ENCODE measurements around the gene GPRIN1.
A peak's percentile ranks its signal among the peaks of the same experiment; 100 is the strongest.

GPRIN1 gene

DNA sequence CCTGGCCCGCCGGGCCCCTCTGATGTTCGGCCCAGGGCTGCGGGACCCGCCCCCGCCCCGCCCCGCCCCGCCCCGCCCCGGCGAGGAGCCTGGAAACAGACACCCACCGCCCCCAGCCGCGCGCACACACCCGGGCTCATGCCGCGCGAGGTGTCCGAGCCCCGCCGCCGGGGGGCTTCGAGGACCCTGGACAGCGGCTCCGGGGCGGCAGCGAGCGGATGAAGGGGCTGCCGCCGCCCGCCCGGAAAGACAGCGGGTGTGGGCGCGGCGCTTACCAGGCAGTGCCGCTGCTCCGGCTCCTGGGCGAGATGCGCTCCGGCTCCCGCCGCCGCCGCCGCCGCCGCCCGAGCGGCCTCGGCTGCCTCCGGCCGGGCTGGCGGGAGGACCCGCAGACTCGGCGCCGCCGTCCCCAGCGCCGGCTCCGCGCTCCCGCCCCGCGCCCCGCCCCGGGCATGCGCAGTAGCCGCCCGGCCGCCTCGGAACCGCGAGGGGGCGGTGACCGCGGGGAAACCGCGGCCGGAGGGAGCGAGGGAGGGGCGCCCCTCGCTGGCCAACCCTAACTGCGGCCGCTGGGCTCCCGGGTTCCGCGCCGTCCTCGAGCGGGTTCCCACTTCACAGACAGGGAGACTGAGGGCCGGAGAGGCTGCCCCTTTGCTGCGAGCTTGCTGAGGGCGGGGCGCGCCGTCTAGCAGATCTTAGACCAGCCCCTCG is at the start of gene GPRIN1 (continued):
- TF ChIP-seq, protein P1, sequence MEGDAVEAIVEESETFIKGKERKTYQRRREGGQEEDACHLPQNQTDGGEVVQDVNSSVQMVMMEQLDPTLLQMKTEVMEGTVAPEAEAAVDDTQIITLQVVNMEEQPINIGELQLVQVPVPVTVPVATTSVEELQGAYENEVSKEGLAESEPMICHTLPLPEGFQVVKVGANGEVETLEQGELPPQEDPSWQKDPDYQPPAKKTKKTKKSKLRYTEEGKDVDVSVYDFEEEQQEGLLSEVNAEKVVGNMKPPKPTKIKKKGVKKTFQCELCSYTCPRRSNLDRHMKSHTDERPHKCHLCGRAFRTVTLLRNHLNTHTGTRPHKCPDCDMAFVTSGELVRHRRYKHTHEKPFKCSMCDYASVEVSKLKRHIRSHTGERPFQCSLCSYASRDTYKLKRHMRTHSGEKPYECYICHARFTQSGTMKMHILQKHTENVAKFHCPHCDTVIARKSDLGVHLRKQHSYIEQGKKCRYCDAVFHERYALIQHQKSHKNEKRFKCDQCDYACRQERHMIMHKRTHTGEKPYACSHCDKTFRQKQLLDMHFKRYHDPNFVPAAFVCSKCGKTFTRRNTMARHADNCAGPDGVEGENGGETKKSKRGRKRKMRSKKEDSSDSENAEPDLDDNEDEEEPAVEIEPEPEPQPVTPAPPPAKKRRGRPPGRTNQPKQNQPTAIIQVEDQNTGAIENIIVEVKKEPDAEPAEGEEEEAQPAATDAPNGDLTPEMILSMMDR (tag by site-specific recombination; IDR thresholded peaks at IDR 0.05), result peak; percentile 87
- no peak; the same call in 1 of the 2 replicates for TF ChIP-seq YY1 (tag by site-specific recombination; IDR thresholded peaks at IDR 0.05)
- TF ChIP-seq, protein P2, sequence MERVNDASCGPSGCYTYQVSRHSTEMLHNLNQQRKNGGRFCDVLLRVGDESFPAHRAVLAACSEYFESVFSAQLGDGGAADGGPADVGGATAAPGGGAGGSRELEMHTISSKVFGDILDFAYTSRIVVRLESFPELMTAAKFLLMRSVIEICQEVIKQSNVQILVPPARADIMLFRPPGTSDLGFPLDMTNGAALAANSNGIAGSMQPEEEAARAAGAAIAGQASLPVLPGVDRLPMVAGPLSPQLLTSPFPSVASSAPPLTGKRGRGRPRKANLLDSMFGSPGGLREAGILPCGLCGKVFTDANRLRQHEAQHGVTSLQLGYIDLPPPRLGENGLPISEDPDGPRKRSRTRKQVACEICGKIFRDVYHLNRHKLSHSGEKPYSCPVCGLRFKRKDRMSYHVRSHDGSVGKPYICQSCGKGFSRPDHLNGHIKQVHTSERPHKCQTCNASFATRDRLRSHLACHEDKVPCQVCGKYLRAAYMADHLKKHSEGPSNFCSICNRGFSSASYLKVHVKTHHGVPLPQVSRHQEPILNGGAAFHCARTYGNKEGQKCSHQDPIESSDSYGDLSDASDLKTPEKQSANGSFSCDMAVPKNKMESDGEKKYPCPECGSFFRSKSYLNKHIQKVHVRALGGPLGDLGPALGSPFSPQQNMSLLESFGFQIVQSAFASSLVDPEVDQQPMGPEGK (tag by site-specific recombination; IDR thresholded peaks at IDR 0.05), result peak; percentile 74
- TF ChIP-seq ZFP3 (tag by site-specific recombination; IDR thresholded peaks at IDR 0.05; ENCODE audit: low read depth), result no peak
- TF ChIP-seq ZNF112 (tag by site-specific recombination; IDR thresholded peaks at IDR 0.05), result no peak
- peak; percentile 81; the same call in 1 of the 2 replicates for TF ChIP-seq ZNF777 (tag by site-specific recombination; IDR thresholded peaks at IDR 0.05; ENCODE audit: borderline replicate concordance)
- no peak for TF ChIP-seq RBAK (tag by site-specific recombination; IDR thresholded peaks at IDR 0.05)
- no peak for TF ChIP-seq GLIS1 (tag by site-specific recombination; IDR thresholded peaks at IDR 0.05)
- TF ChIP-seq TRIM28 (IDR thresholded peaks at IDR 0.05; ENCODE audit: borderline replicate concordance, low read length), result no peak
- peak; percentile 74 for TF ChIP-seq SP7 (tag by site-specific recombination; IDR thresholded peaks at IDR 0.05)
- 0 out of 2 replicates have a peak, but pooled peaks have one; percentile 11 for TF ChIP-seq KLF10 (tag by site-specific recombination; IDR thresholded peaks at IDR 0.05)
- TF ChIP-seq, protein P3, sequence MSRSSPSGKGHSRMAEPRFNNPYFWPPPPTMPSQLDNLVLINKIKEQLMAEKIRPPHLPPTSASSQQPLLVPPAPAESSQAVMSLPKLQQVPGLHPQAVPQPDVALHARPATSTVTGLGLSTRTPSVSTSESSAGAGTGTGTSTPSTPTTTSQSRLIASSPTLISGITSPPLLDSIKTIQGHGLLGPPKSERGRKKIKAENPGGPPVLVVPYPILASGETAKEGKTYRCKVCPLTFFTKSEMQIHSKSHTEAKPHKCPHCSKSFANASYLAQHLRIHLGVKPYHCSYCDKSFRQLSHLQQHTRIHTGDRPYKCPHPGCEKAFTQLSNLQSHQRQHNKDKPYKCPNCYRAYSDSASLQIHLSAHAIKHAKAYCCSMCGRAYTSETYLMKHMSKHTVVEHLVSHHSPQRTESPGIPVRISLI (tag by site-specific recombination; IDR thresholded peaks at IDR 0.05), result no peak
- TF ChIP-seq, protein P4, sequence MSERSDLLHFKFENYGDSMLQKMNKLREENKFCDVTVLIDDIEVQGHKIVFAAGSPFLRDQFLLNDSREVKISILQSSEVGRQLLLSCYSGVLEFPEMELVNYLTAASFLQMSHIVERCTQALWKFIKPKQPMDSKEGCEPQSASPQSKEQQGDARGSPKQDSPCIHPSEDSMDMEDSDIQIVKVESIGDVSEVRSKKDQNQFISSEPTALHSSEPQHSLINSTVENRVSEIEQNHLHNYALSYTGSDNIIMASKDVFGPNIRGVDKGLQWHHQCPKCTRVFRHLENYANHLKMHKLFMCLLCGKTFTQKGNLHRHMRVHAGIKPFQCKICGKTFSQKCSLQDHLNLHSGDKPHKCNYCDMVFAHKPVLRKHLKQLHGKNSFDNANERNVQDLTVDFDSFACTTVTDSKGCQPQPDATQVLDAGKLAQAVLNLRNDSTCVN (tag by site-specific recombination; optimal IDR thresholded peaks at IDR 0.05), result peak; percentile 67
- TF ChIP-seq ZNF560 (tag by site-specific recombination; IDR thresholded peaks at IDR 0.05; ENCODE audit: borderline replicate concordance), result no peak
- 0 out of 2 replicates have a peak, but pooled peaks have one; percentile 9 for TF ChIP-seq ZNF660 (tag by site-specific recombination; IDR thresholded peaks at IDR 0.05)
- TF ChIP-seq ZNF292 (tag by site-specific recombination; IDR thresholded peaks at IDR 0.05; ENCODE audit: borderline replicate concordance, low read depth), result no peak
- TF ChIP-seq, protein P5, sequence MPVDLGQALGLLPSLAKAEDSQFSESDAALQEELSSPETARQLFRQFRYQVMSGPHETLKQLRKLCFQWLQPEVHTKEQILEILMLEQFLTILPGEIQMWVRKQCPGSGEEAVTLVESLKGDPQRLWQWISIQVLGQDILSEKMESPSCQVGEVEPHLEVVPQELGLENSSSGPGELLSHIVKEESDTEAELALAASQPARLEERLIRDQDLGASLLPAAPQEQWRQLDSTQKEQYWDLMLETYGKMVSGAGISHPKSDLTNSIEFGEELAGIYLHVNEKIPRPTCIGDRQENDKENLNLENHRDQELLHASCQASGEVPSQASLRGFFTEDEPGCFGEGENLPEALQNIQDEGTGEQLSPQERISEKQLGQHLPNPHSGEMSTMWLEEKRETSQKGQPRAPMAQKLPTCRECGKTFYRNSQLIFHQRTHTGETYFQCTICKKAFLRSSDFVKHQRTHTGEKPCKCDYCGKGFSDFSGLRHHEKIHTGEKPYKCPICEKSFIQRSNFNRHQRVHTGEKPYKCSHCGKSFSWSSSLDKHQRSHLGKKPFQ (tag by site-specific recombination; IDR thresholded peaks at IDR 0.05), result no peak
- TF ChIP-seq ZBTB20 (tag by site-specific recombination; IDR thresholded peaks at IDR 0.05), result peak; percentile 69; the same call in 1 of the 2 replicates
- TF ChIP-seq ZNF600 (tag by site-specific recombination; IDR thresholded peaks at IDR 0.05), result no peak
- no peak for TF ChIP-seq MYNN (tag by site-specific recombination; IDR thresholded peaks at IDR 0.05; ENCODE audit: borderline replicate concordance)
- TF ChIP-seq, protein P6, sequence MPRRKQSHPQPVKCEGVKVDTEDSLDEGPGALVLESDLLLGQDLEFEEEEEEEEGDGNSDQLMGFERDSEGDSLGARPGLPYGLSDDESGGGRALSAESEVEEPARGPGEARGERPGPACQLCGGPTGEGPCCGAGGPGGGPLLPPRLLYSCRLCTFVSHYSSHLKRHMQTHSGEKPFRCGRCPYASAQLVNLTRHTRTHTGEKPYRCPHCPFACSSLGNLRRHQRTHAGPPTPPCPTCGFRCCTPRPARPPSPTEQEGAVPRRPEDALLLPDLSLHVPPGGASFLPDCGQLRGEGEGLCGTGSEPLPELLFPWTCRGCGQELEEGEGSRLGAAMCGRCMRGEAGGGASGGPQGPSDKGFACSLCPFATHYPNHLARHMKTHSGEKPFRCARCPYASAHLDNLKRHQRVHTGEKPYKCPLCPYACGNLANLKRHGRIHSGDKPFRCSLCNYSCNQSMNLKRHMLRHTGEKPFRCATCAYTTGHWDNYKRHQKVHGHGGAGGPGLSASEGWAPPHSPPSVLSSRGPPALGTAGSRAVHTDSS (tag by site-specific recombination; IDR thresholded peaks at IDR 0.05), result no peak
- TF ChIP-seq ZNF791 (tag by site-specific recombination; IDR thresholded peaks at IDR 0.05), result no peak
- TF ChIP-seq, protein P7, sequence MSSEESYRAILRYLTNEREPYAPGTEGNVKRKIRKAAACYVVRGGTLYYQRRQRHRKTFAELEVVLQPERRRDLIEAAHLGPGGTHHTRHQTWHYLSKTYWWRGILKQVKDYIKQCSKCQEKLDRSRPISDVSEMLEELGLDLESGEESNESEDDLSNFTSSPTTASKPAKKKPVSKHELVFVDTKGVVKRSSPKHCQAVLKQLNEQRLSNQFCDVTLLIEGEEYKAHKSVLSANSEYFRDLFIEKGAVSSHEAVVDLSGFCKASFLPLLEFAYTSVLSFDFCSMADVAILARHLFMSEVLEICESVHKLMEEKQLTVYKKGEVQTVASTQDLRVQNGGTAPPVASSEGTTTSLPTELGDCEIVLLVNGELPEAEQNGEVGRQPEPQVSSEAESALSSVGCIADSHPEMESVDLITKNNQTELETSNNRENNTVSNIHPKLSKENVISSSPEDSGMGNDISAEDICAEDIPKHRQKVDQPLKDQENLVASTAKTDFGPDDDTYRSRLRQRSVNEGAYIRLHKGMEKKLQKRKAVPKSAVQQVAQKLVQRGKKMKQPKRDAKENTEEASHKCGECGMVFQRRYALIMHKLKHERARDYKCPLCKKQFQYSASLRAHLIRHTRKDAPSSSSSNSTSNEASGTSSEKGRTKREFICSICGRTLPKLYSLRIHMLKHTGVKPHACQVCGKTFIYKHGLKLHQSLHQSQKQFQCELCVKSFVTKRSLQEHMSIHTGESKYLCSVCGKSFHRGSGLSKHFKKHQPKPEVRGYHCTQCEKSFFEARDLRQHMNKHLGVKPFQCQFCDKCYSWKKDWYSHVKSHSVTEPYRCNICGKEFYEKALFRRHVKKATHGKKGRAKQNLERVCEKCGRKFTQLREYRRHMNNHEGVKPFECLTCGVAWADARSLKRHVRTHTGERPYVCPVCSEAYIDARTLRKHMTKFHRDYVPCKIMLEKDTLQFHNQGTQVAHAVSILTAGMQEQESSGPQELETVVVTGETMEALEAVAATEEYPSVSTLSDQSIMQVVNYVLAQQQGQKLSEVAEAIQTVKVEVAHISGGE (tag by site-specific recombination; conservative IDR thresholded peaks at IDR 0.05; ENCODE audit: low read depth), result no peak; the same call in 1 of the 2 replicates
- no peak for TF ChIP-seq ZNF24 (tag by site-specific recombination; IDR thresholded peaks at IDR 0.05)
- TF ChIP-seq GLIS2 (tag by site-specific recombination; IDR thresholded peaks at IDR 0.05), result peak; percentile 40
- 0 out of 2 replicates have a peak, but pooled peaks have one; percentile 39 for TF ChIP-seq ZBTB8A (tag by site-specific recombination; IDR thresholded peaks at IDR 0.05)
- TF ChIP-seq ZNF561 (tag by site-specific recombination; IDR thresholded peaks at IDR 0.05; ENCODE audit: borderline replicate concordance), result peak; percentile 76; the same call in 1 of the 2 replicates
